MCF 10A (cell line): Measurements from ENCODE around the gene PNKD. TPM values are rescaled to one million over a fixed set of nuclear protein-coding genes. Genes with fewer than 3 reads are reported as not detected.

Experiments used
- BruUV-seq: library from RNA; stranded (reverse); fragments of 400-500 nt; replicated peaks from 2 replicates; lab custom pipeline; 2021; lab: Mats Ljungman, UMichigan
- CTCF ChIA-PET: fragments of 300-600 bp; sonication (Branson Sonifier 250); formaldehyde crosslinking; extraction: SDS; loops from one replicate; lab custom pipeline; 2021; ENCODE audit warnings: antibody characterized with exemption, inconsistent platforms; lab: Yijun Ruan, JAX
- POLR2A ChIA-PET: fragments of 300-600, 350-650 bp; sonication (Branson Sonifier 250); formaldehyde crosslinking; extraction: SDS; loops from one replicate; lab custom pipeline; 2020; ENCODE audit warnings: antibody characterized with exemption, inconsistent platforms; lab: Yijun Ruan, JAX
- DNase-seq: peaks from one replicate; pipeline ENCODE4 v3.0.0-alpha.2; 2018; ENCODE audit not compliant: unreplicated experiment
- H3K27ac Mint-ChIP-seq: one replicate; pipeline ENCODE4 v1.8.0; 2022; ENCODE audit warnings: mild to moderate bottlenecking, low read depth, mixed read lengths; ENCODE audit not compliant: unreplicated experiment
- H3K27me3 Mint-ChIP-seq: one replicate; pipeline ENCODE4 v1.8.0; 2022; ENCODE audit warnings: mixed read lengths; ENCODE audit not compliant: insufficient read depth, unreplicated experiment
- H3K36me3 Mint-ChIP-seq: one replicate; pipeline ENCODE4 v1.8.0; 2022; ENCODE audit warnings: mild to moderate bottlenecking, moderate library complexity, mixed read lengths; ENCODE audit not compliant: insufficient read depth, unreplicated experiment
- H3K4me1 Mint-ChIP-seq: one replicate; pipeline ENCODE4 v1.8.0; 2022; ENCODE audit warnings: mixed read lengths; ENCODE audit not compliant: insufficient read depth, unreplicated experiment
- H3K4me3 Mint-ChIP-seq: one replicate; pipeline ENCODE4 v1.8.0; 2022; ENCODE audit warnings: mild to moderate bottlenecking, moderate library complexity, mixed read lengths; ENCODE audit not compliant: unreplicated experiment
- H3K9me3 Mint-ChIP-seq: one replicate; pipeline ENCODE4 v1.8.0; 2022; ENCODE audit warnings: mixed read lengths; ENCODE audit not compliant: unreplicated experiment
- CTCF ChIP-seq: fragments of 200-600 bp; IDR thresholded peaks from one replicate; pipeline ENCODE4 v1.8.0; 2022; ENCODE audit warnings: antibody characterized with exemption, mild to moderate bottlenecking; ENCODE audit not compliant: unreplicated experiment
- intact Hi-C: fragments of 100-400 bp; cut with micrococcal nuclease; formaldehyde crosslinking; loops from 2 replicates; pipeline ENCODE4 v1.14.1; 2022
- total RNA-seq: library from RNA; stranded (reverse); gene quantifications from 2 replicates; pipeline ENCODE4 v1.2.3, GENCODE V29; 2022

PNKD gene
- total RNA-seq, 1 experiment from 2014 or later, result 23.1 TPM

- no peak for TF ChIP-seq CTCF
- BruUV-seq, result no TSS peak
- peaks cover 5% of the 10 kb centered on the region for H3K4me1 Mint-ChIP-seq
- peaks cover 7% of the 10 kb centered on the region for H3K36me3 Mint-ChIP-seq
- no peak overlapping the region for H3K27ac Mint-ChIP-seq
- DNase-seq, result no peak
- POLR2A ChIA-PET, result no interaction called here
- intact Hi-C loops, result no loop called here
- no peaks in the 10 kb centered on the region for H3K27me3 Mint-ChIP-seq
- CTCF ChIA-PET, result interaction anchor here (0.6 to 1.1 kb wide), 2 partner anchors 10 to 119 kb away, joined by 4 read pairs; no protein-coding TSS in a partner anchor
- no peak overlapping the region for H3K4me3 Mint-ChIP-seq
- H3K9me3 Mint-ChIP-seq, result no peaks in the 10 kb centered on the region
Measured at GRCh38 chr2:218391202-218391601, 120.9 kb downstream of the PNKD start.

- no peak for TF ChIP-seq CTCF
- Mint-ChIP-seq H3K27ac (no peak overlapping the region), H3K9me3 (no peaks in the 10 kb centered on the region), H3K27me3 (no peaks in the 10 kb centered on the region), H3K36me3 (peaks cover 10% of the 10 kb centered on the region), H3K4me1 (peaks cover 7% of the 10 kb centered on the region), H3K4me3 (no peak overlapping the region)
- no TSS peak for BruUV-seq
- CTCF ChIA-PET, result interaction anchor here (0.6 to 6.4 kb wide), 5 partner anchors 10 to 120 kb away, joined by 3 to 49 read pairs (median 3); partner anchors contain the start of genes AAMP and PNKD
- POLR2A ChIA-PET, result interaction anchor here (6.2 kb wide), 1 partner anchor 104 kb away, joined by 108 read pairs; the partner anchor contains the start of gene TMBIM1
- intact Hi-C loops, result no loop called here
- DNase-seq, result no peak
Measured at GRCh38 chr2:218392459-218392858, 122.1 kb downstream of the PNKD start.

GRCh38 chr2:218392891-218393462 lies 122.7 kb downstream of the PNKD start:
- POLR2A ChIA-PET, result interaction anchor here (0.6 to 6.2 kb wide), 5 partner anchors 95 to 1037 kb away, joined by 3 to 108 read pairs (median 3); partner anchors contain the start of gene TMBIM1
- intact Hi-C loops, result no loop called here
- CTCF ChIA-PET, result interaction anchor here (0.6 to 6.4 kb wide), 6 partner anchors 15 to 133 kb away, joined by 3 to 49 read pairs (median 12); partner anchors contain the start of genes AAMP and PNKD
- Mint-ChIP-seq H3K27me3 (no peaks in the 10 kb centered on the region), H3K27ac (no peak overlapping the region), H3K36me3 (peaks cover 10% of the 10 kb centered on the region), H3K9me3 (no peaks in the 10 kb centered on the region), H3K4me1 (peaks cover 12% of the 10 kb centered on the region), H3K4me3 (no peak overlapping the region)
- no peak for TF ChIP-seq CTCF
- DNase-seq, result no peak
- BruUV-seq, result no TSS peak

- TF ChIP-seq CTCF, result no peak
- Mint-ChIP-seq H3K4me3 (no peak overlapping the region), H3K27me3 (no peaks in the 10 kb centered on the region), H3K9me3 (no peaks in the 10 kb centered on the region), H3K27ac (no peak overlapping the region), H3K36me3 (peaks cover 10% of the 10 kb centered on the region), H3K4me1 (peaks cover 12% of the 10 kb centered on the region)
- POLR2A ChIA-PET, result interaction anchor here (0.7 to 6.2 kb wide), 5 partner anchors 95 to 171 kb away, joined by 3 to 108 read pairs (median 3); partner anchors contain the start of genes PNKD and TMBIM1
- CTCF ChIA-PET, result interaction anchor here (0.6 to 6.4 kb wide), 10 partner anchors 9 to 580 kb away, joined by 3 to 49 read pairs (median 8); partner anchors contain the start of genes AAMP and PNKD
- no peak for DNase-seq
- BruUV-seq, result no TSS peak
- intact Hi-C loops, result no loop called here
Measured at GRCh38 chr2:218393750-218394290, 123.5 kb downstream of the PNKD start.
